ACHN (cell line): ENCODE data around the gene TAF11L10.
"Not testable (repeated sequence)": the region's sequence is repeated elsewhere in the genome, so short reads cannot be mapped to it uniquely, and the experiment has no call there.

Experiments used
- DNase-seq: peaks from one replicate; pipeline ENCODE4 v3.0.0-alpha.2; 2015
- in situ Hi-C: cut with HindIII; loops from 2 replicates; pipeline ENCODE4 v1.10.0; 2017; ENCODE audit warnings: low sequenced_read_pairs, low pct_ligation_motif_present, low pct_unique_long_range_greater_than_20kb

Gene TAF11L10

DNA sequence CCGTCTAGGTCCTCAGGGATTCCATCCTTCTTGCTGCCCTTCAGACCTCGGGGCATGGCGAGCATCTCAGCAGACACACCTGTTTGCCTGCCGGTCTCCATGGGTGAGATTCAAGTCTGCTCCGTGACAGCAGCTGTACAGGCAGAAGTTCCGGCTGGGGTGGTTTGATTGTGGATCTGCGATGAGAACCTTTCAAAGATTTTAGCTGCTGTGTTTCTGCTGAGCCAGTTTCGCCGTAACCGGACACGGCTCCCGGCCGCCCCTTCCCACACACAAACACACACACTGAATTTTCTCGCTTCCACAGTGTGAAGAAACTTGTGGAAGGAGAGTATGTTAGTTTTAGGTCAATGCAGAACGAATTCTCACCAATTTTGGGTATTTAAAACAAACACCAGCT, at the start of gene TAF11L10:
TSS of gene TAF11L10 (minus strand) at position 101 of the 400 bp plus-strand sequence.
- in situ Hi-C loops, DNase-seq: not testable (repeated sequence)

DNA sequence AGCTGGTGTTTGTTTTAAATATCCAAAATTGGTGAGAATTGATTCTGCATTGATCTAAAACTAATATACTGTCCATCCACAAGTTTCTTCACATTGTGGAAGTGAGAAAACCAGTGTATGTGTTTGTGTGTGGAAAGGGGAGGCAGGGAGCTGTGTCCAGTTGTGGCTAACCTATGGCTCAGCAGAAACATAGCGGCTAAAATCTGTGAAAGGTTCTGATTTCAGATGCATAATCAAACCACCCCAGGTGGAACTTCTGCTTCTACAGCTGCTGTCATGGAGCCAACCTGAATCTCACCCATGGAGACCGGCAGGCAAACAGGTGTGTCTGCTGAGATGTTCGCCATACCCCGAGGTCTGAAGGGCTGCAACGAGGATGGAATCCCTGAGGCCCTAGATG, 36.5 kb upstream of the TAF11L10 start, which contains the start of gene TAF11L14:
TSS of gene TAF11L14 (plus strand) at position 301 of the 400 bp plus-strand sequence.
- in situ Hi-C loops: no loop called here
- DNase-seq: no peak

DNA sequence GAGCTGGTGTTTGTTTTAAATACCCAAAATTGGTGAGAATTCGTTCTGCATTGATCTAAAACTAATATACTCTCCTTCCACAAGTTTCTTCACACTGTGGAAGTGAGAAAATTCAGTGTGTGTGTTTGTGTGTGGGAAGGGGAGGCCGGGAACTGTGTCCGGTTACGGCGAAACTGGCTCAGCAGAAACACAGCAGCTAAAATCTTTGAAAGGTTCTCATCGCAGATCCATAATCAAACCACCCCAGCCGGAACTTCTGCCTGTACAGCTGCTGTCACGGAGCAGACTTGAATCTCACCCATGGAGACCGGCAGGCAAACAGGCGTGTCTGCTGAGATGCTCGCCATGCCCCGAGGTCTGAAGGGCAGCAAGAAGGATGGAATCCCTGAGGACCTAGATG, 34.2 kb upstream of the TAF11L10 start, which contains the start of gene TAF11L13:
TSS of gene TAF11L13 (plus strand) at position 301 of the 400 bp plus-strand sequence.
- in situ Hi-C loops, DNase-seq: not testable (repeated sequence)

DNA sequence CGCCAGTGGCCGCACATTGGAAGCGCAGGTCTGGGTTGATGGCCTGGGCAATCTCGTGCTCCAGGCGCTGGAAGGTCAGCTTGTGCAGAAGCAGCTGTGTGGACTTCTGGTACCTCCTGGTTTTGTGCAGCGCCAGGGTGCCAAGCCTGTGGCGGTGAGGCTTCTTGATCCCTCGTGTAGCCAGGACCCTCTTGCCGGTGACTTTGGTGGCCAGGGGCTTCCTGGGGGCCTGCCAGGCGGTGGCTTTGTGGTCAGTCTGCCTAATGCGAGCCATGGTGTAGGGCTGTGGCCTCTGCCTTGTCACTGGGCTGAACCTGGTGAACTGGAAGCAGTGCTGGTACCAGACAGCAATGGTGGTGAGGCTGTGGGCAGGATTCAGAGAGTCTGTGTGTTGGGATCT, 28.1 kb upstream of the TAF11L10 start:
- DNase-seq: no peak
- in situ Hi-C loops: no loop called here

DNA sequence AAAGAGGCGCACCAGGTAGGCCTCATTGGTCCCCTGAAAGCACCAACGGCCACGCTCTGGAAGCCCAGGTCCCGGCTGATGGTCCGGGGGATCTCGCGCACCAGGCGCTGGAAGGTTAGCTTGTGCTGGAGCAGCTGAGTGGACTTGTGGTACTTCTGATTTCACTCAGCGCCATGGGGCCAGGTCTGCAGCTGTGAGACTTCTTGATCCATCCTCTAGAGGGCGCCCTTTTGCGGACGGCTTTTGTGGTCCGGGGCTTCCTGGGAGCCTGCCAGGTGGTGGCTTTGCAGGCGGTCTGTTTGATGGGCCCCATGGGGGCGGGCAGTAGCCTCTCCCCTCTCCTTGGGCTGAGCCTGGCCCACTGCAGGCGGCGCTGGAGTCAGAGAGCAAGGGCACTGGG, 23.0 kb upstream of the TAF11L10 start:
- no peak for DNase-seq
- in situ Hi-C loops: no loop called here

DNA sequence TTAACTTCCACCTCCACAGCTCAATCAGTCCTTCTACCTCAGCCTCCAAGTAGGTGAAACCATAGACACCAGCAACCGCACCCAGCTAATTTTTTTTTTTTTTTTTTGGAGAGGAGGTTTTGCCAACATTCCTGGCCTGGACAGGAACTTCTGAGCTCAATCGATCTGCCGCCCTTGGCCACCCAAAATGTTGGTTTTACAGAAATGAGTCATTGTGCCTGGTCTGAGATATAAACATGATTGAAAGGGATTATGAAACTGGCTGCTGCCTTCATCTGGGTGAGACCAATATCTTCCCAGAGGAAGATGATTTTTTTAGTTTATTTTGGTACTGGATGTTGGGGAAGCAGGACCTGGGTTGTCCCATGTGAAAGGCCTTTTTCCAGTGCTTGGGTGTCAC, 21.7 kb upstream of the TAF11L10 start:
- DNase-seq: no peak
- in situ Hi-C loops: no loop called here

DNA sequence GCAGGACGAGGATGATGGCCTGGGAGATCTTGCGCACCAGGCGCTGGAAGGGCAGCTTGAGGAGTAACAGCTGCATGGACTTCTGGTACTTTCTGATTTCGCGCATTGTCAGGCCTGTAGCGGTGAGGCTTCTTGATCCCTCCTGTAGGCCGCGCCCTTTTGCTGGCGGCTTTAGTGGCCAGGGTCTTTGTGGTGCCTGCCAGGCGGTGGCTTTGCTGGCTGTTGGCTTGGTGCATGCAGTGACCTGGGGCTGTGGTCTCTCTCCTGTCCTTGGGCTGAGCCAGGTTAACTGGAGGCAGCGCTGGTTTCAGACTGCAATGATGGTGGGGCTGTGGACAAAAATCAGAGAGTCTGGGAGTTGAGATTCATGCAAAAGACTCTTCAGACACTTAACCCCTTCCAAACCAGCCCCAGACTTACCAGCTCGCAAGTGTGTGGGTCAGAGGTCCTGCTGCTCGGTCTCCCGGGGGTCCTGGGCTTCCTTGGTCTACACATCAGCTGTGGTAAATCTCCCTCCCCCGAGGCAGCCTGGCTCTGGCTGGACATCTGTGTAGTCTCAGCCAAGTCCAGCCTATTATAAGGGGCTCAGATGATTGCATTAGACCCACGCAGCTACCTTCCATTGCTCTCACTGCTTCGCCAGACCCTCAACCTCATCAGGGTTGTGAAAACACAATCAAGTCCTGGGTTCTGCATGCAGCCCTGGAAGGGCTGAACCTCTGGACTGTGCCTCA, 17.4 kb upstream of the TAF11L10 start:
- DNase-seq: no peak
- in situ Hi-C loops: no loop called here

DNA sequence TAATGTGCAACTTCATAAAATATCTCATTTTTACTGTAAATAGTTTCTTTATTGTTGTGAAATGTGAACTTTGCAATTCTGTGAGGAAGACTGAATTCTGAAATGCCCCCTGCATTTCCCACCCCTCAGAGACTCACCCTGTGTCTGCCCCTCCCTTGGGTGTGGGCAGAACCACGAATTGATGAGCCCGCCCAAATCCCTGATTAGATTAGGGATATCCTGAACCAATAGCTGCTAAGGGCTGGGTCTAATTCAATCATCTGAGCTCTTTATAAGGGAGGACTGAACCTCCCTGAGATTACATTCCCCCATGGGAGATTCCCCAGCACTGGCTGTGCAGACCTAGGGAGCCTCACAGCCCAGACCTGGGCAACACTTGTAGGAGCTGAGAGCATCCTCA, 12.5 kb upstream of the TAF11L10 start, which contains the start of gene TAF11L12:
TSS of gene TAF11L12 (plus strand) at position 301 of the 400 bp plus-strand sequence.
- DNase-seq, in situ Hi-C loops: not testable (repeated sequence)

DNA sequence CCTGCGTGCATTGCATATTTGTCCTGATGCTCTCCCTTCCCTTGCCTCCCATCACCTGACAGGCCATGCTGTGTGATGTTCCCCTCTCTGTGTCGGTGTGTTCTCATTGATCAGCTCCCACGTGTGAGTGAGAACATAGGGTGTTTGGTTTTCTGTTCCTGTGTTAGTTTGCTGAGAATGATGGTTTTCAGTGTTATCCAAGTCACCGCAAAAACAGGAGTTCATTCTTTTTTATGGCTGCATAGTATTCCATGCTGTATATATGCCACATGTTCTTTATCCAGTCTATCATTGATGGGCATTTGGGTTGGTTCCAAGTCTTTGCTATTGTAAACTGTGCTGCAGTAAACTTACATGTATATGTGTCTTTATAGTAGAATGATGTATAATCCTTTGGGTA, 9.8 kb upstream of the TAF11L10 start:
- in situ Hi-C loops, DNase-seq: not testable (repeated sequence)

DNA sequence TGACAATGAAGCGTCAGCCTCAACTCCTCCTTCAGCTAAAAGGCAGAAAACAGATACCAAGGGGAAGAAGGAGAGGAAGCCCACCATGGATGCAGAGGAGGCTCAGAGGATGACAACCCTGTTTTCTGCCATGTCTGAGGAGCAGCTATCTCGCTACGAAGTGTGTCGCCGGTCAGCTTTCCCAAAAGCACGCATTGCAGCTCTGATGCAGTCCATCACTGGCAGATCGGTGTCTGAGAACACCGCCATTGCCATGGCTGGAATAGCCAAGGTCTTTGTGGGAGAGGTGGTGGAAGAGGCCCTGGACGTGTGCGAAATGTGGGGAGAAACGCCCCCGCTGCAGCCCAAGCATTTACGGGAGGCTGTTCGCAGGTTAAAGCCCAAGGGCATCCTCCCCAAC, 7.3 kb upstream of the TAF11L10 start:
- no peak for DNase-seq
- in situ Hi-C loops: no loop called here

DNA sequence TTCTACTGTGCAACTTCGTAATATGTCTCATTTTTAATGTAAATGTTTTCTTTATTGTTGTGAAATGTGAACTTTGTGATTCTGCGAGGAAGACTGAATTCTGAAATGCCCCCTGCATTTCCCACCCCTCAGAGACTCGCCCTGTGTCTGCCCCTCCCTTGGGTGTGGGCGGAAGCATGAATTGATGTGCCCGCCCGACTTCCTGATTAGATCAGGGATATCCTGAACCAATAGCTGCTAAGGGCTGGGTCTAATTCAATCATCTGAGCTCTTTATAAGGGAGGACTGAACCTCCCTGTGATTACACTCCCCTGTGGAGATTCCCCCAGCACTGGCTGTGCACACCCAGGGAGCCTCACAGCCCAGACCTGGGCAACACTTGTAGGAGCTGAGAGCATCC, 6.3 kb upstream of the TAF11L10 start, which contains the start of gene TAF11L11:
TSS of gene TAF11L11 (plus strand) at position 304 of the 400 bp plus-strand sequence.
- DNase-seq, in situ Hi-C loops: not testable (repeated sequence)

DNA sequence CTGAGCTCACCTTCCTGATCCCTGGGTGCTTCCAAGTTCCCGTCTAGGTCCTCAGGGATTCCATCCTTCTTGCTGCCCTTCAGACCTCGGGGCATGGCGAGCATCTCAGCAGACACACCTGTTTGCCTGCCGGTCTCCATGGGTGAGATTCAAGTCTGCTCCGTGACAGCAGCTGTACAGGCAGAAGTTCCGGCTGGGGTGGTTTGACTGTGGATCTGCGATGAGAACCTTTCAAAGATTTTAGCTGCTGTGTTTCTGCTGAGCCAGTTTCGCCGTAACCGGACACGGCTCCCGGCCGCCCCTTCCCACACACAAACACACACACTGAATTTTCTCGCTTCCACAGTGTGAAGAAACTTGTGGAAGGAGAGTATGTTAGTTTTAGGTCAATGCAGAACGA, 3.4 kb downstream of the TAF11L10 start, which contains the start of gene TAF11L9:
TSS of gene TAF11L9 (minus strand) at position 140 of the 400 bp plus-strand sequence.
- in situ Hi-C loops: not testable (repeated sequence)

DNA sequence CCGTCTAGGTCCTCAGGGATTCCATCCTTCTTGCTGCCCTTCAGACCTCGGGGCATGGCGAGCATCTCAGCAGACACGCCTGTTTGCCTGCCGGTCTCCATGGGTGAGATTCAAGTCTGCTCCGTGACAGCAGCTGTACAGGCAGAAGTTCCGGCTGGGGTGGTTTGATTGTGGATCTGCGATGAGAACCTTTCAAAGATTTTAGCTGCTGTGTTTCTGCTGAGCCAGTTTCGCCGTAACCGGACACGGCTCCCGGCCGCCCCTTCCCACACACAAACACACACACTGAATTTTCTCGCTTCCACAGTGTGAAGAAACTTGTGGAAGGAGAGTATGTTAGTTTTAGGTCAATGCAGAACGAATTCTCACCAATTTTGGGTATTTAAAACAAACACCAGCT, 6.8 kb downstream of the TAF11L10 start, which contains the start of gene TAF11L8:
TSS of gene TAF11L8 (minus strand) at position 101 of the 400 bp plus-strand sequence.
- in situ Hi-C loops, DNase-seq: not testable (repeated sequence)

More for the DNA sequence above, 3.4 kb downstream of the TAF11L10 start, which contains the start of gene TAF11L9:
- DNase-seq: not testable (repeated sequence)

DNA sequence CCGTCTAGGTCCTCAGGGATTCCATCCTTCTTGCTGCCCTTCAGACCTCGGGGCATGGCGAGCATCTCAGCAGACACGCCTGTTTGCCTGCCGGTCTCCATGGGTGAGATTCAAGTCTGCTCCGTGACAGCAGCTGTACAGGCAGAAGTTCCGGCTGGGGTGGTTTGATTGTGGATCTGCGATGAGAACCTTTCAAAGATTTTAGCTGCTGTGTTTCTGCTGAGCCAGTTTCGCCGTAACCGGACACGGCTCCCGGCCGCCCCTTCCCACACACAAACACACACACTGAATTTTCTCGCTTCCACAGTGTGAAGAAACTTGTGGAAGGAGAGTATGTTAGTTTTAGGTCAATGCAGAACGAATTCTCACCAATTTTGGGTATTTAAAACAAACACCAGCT, 12.0 kb downstream of the TAF11L10 start, which contains the start of gene TAF11L7:
TSS of gene TAF11L7 (minus strand) at position 101 of the 400 bp plus-strand sequence.
- in situ Hi-C loops, DNase-seq: not testable (repeated sequence)
